NB4 (cell line): ENCODE results near the gene PARM1.

ENCODE experiments used
- CTCF ChIP-seq: IDR thresholded peaks from one replicate; pipeline ENCODE4 v1.5.1; 2012; ENCODE audit warnings: low read depth, low read length
- MAX ChIP-seq: IDR thresholded peaks from 2 replicates; pipeline ENCODE4 v1.6.1; 2011; ENCODE audit warnings: low read depth, low read length
- MYC ChIP-seq: IDR thresholded peaks from 2 replicates; pipeline ENCODE4 v1.6.1; 2011; ENCODE audit warnings: low read depth, low read length
- POLR2A ChIP-seq: IDR thresholded peaks from 2 replicates; pipeline ENCODE4 v1.6.1; 2011; ENCODE audit warnings: mild to moderate bottlenecking; ENCODE audit not compliant: insufficient read length; ENCODE audit errors: extremely low read depth

- TF ChIP-seq POLR2A (no peak), CTCF (no peak), MYC (no peak), MAX (no peak)
Observed at GRCh38 chr4:75046641-75047040, 113.7 kb downstream of the PARM1 start.
